ENCODE measurements around the gene ZCCHC17.

DNA sequence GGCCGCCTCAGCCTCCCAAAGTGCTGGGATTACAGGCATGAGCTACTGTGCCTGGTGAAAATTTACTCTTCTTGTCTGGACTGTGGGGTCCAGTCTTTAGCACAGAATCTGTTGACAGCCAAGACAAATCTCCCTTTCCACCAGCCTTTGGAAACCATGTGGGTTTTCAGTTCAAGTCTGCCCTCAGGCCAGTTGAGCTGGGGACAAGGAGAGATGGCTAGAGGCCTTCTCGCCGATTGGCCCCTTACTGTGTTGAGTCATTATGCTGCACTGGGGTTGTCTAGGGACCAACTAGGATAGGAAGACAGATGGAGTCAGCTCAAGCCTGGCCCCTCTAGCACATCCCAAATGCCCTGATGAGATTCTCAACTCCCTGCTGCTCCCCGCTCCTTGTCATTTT is 48.6 kb upstream of the ZCCHC17 start:
- TF ChIP-seq, protein P1, sequence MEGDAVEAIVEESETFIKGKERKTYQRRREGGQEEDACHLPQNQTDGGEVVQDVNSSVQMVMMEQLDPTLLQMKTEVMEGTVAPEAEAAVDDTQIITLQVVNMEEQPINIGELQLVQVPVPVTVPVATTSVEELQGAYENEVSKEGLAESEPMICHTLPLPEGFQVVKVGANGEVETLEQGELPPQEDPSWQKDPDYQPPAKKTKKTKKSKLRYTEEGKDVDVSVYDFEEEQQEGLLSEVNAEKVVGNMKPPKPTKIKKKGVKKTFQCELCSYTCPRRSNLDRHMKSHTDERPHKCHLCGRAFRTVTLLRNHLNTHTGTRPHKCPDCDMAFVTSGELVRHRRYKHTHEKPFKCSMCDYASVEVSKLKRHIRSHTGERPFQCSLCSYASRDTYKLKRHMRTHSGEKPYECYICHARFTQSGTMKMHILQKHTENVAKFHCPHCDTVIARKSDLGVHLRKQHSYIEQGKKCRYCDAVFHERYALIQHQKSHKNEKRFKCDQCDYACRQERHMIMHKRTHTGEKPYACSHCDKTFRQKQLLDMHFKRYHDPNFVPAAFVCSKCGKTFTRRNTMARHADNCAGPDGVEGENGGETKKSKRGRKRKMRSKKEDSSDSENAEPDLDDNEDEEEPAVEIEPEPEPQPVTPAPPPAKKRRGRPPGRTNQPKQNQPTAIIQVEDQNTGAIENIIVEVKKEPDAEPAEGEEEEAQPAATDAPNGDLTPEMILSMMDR (IDR thresholded peaks at IDR 0.05; ENCODE audit: low read depth, low read length) = no peak
- no peak for TF ChIP-seq EZH2phosphoT487 (IDR thresholded peaks at IDR 0.05; ENCODE audit: low read depth)
